Activated CD4-positive, alpha-beta memory T cell treated with anti-CD3 and anti-CD28 coated beads, Interleukin-2, amount 10 ng/mL, durations not matched to agents 7 days and 5 days (primary cell): ENCODE results near the gene HPS4. TPM values are rescaled to one million over a fixed set of nuclear protein-coding genes. Genes with fewer than 3 reads are reported as not detected.
A peak's percentile ranks its signal among the peaks of the same experiment; 100 is the strongest.

Experiments used
- CTCF ChIA-PET: fragments of 350-600 bp; sonication (Branson Sonifier 250); formaldehyde crosslinking; loops from one replicate; lab custom pipeline; 2021; ENCODE audit warnings: antibody characterized with exemption, inconsistent platforms; lab: Charles Lee
- POLR2A ChIA-PET: fragments of 350-600 bp; sonication (Branson Sonifier 250); formaldehyde crosslinking; loops from one replicate; lab custom pipeline; 2021; ENCODE audit warnings: antibody characterized with exemption; lab: Charles Lee
- DNase-seq: peaks from one replicate; pipeline ENCODE4 v3.0.0-alpha.2; 2020
- H3K27ac Mint-ChIP-seq: one replicate; pipeline ENCODE4 v1.8.0; 2021; ENCODE audit warnings: mild to moderate bottlenecking, mixed read lengths
- H3K27me3 Mint-ChIP-seq: one replicate; pipeline ENCODE4 v1.8.0; 2021; ENCODE audit warnings: mixed read lengths
- H3K36me3 Mint-ChIP-seq: one replicate; pipeline ENCODE4 v1.8.0; 2021; ENCODE audit warnings: low read depth, mixed read lengths
- H3K4me1 Mint-ChIP-seq: one replicate; pipeline ENCODE4 v1.8.0; 2021; ENCODE audit warnings: mixed read lengths
- H3K4me3 Mint-ChIP-seq: one replicate; pipeline ENCODE4 v1.8.0; 2021; ENCODE audit warnings: mild to moderate bottlenecking, mixed read lengths
- H3K9me3 Mint-ChIP-seq: one replicate; pipeline ENCODE4 v1.8.0; 2021; ENCODE audit warnings: mixed read lengths
- total RNA-seq, 2 experiments: library from RNA; stranded (reverse); gene quantifications; one replicate each; pipeline ENCODE4 v1.2.3, GENCODE V29; 2021

Gene HPS4
- total RNA-seq, 2 experiments from 2014 or later = 37.3 to 37.6 TPM

DNA sequence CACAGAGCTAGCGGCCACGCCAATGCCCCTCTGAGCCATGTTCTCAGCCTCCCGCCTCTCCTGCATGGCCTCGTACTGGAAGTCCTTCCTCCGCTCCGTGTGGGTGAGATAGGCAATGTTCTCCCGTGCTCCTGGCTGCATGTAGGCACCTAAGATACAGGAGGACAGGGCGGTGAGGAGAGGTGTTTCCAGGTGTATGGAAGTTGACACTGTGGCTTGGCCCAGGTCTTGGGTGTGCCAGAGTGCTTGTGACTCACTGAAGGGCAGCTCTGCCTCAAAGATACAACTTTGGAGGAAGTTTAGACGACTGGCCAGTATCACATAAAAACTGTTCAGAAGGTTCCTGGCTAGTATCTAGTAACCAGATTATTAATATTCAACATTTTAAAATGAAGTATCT lies 8.6 kb upstream of the HPS4 start:
- no peak overlapping the region for H3K27ac Mint-ChIP-seq
- H3K4me1 Mint-ChIP-seq = peaks cover 14% of the 10 kb centered on the region
- CTCF ChIA-PET = interaction anchor here (1.2 to 2.2 kb wide), 2 partner anchors 10 to 174 kb away, joined by 6 to 11 read pairs; no protein-coding TSS in a partner anchor
- H3K36me3 Mint-ChIP-seq = peaks cover 78% of the 10 kb centered on the region
- no peak for DNase-seq
- H3K9me3 Mint-ChIP-seq = no peaks in the 10 kb centered on the region
- no peaks in the 10 kb centered on the region for H3K27me3 Mint-ChIP-seq
- POLR2A ChIA-PET = interaction anchor here (1.5 to 2.3 kb wide), 2 partner anchors 8 to 11 kb away, joined by 8 to 10 read pairs; partner anchors contain the start of genes HPS4 and SRRD
- no peak overlapping the region for H3K4me3 Mint-ChIP-seq

DNA sequence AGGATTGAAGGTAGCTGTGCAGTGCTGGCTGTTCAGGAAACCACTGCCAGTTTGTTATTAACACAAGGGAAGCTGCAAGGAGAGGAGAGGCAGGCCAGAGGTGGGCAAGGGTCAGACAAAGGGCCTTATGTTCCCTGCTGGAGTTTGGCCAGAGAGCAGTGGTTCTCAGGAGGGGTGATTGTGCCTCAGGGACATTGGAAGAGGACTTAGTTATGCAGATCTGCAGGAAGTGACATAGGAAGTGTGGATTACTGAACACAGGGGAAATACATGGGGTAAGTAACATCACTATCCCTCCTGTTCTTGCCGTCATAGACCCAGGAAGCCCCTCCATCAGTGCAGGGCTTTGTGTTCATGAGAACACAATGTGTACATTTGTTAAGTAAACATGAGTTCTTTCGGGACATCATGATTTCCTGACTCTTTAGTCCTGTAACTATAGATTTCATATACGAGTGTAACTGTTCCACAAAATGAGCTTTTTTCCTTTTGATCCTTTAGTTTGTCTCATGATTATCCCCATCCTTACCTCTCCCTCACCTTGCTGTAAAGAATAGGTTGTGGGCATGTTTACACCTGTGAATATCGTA lies 6.0 kb upstream of the HPS4 start:
- peaks cover 61% of the 10 kb centered on the region for H3K36me3 Mint-ChIP-seq
- no peaks in the 10 kb centered on the region for H3K27me3 Mint-ChIP-seq
- no peak for DNase-seq
- H3K4me1 Mint-ChIP-seq = peaks cover 31% of the 10 kb centered on the region
- H3K4me3 Mint-ChIP-seq = no peak overlapping the region
- H3K9me3 Mint-ChIP-seq = no peaks in the 10 kb centered on the region
- POLR2A ChIA-PET = interaction anchor here (0.7 to 1.5 kb wide), 2 partner anchors 14 to 183 kb away, joined by 3 read pairs; no protein-coding TSS in a partner anchor
- CTCF ChIA-PET = interaction anchor here (1.4 kb wide), 1 partner anchor 14 kb away, joined by 4 read pairs; no protein-coding TSS in a partner anchor
- H3K27ac Mint-ChIP-seq = peak overlapping the region; percentile 65

- ChIA-PET POLR2A (no interaction called here), CTCF (no interaction called here)
- peaks cover 51% of the 10 kb centered on the region for H3K36me3 Mint-ChIP-seq
- no peaks in the 10 kb centered on the region for H3K9me3 Mint-ChIP-seq
- H3K27me3 Mint-ChIP-seq = no peaks in the 10 kb centered on the region
- DNase-seq = no peak
- no peak overlapping the region for H3K27ac Mint-ChIP-seq
- H3K4me3 Mint-ChIP-seq = no peak overlapping the region
- H3K4me1 Mint-ChIP-seq = peaks cover 27% of the 10 kb centered on the region
Measured at GRCh38 chr22:26487996-26488395, 4.4 kb upstream of the HPS4 start.

DNA sequence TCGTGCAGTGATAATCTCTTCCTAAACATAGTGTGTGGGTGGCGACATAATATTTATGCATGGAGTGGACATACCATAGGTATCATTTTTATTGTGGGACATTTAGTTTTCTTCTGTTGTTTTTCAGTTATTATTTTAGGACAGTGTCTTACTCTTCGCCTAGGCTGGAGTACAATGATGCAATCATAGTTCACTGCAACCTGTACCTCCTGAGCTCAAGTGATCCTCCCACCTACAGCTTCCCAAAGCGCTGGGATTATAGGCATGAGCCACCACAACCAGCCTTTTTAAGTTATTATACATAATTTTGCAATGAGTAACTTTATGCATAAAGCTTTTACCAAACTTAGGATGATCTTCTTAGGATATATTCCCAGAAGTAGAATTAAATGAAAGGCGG lies 2.8 kb upstream of the HPS4 start:
- no peak for DNase-seq
- H3K36me3 Mint-ChIP-seq = peaks cover 50% of the 10 kb centered on the region
- POLR2A ChIA-PET = interaction anchor here (1.2 to 5.7 kb wide), 2 partner anchors 16 to 186 kb away, joined by 3 to 92 read pairs; no protein-coding TSS in a partner anchor
- H3K4me3 Mint-ChIP-seq = no peak overlapping the region
- CTCF ChIA-PET = interaction anchor here (1.0 kb wide), 1 partner anchor 17 kb away, joined by 3 read pairs; no protein-coding TSS in a partner anchor
- no peaks in the 10 kb centered on the region for H3K9me3 Mint-ChIP-seq
- no peaks in the 10 kb centered on the region for H3K27me3 Mint-ChIP-seq
- peaks cover 43% of the 10 kb centered on the region for H3K4me1 Mint-ChIP-seq
- H3K27ac Mint-ChIP-seq = no peak overlapping the region

DNA sequence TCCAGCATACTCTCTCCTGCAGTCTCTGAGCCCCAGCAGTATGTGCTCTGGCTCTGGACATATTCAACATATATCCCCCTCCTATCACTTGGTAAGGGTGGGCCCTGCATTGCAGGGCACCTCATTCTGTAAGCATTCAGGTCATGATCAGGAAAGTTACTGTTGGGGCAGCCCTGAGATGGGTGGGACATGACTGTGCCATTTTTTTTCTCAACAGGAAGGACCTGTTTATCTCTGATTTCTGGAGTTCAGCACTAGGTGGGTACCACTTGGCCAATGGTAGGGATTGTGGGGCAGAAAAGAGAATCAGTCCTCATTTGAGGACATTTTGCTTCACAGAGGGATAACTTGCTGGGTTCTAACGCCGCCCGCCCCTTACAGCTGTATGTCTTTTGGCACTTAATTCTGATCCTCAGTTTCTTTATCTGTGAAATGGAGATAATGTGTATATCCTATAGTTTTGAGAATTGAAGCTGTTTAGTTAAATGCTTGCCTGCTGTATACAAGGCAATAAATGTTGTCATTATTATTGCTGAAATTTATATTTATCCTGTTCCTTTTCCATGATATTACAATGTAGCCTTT lies 2.3 kb upstream of the HPS4 start:
- POLR2A ChIA-PET = interaction anchor here (1.2 to 5.7 kb wide), 5 partner anchors 12 to 187 kb away, joined by 3 to 92 read pairs (median 28); no protein-coding TSS in a partner anchor

DNA sequence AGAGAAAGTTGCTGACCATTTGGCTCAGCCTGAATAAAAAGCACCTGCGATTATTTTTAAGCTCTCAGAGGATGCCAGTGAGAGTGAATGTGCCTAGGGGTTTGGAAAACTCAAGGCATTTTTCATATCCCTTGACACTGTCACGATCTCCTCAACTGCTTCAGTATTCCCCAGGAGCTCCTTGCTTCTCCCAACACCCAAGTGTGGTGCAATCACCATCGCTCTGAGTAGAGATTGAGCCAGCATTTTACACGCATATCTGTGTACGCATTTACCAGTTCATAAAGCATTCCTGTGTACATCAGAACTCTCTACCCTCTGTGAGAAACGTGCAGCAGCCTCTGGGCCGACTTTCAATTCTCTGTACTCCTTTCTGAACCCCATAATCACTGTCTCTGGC lies 1.4 kb upstream of the HPS4 start:
- H3K9me3 Mint-ChIP-seq = no peaks in the 10 kb centered on the region
- H3K27ac Mint-ChIP-seq = peak overlapping the region; percentile 58
- H3K36me3 Mint-ChIP-seq = peaks cover 41% of the 10 kb centered on the region
- peak overlapping the region; percentile 93 for H3K4me3 Mint-ChIP-seq
- no peak for DNase-seq
- ChIA-PET CTCF (interaction anchor here (0.9 to 3.2 kb wide), 7 partner anchors 12 to 194 kb away, joined by 3 to 32 read pairs (median 8); partner anchors contain the start of gene TFIP11), POLR2A (interaction anchor here (0.9 to 5.7 kb wide), 16 partner anchors 7 to 188 kb away, joined by 3 to 92 read pairs (median 9); partner anchors contain the start of genes MIAT and TFIP11)
- H3K27me3 Mint-ChIP-seq = no peaks in the 10 kb centered on the region
- H3K4me1 Mint-ChIP-seq = peaks cover 55% of the 10 kb centered on the region

More for the DNA sequence above, 2.3 kb upstream of the HPS4 start:
- Mint-ChIP-seq H3K9me3 (no peaks in the 10 kb centered on the region), H3K27ac (peak overlapping the region; percentile 58), H3K36me3 (peaks cover 45% of the 10 kb centered on the region), H3K4me3 (peak overlapping the region; percentile 93), H3K4me1 (peaks cover 48% of the 10 kb centered on the region), H3K27me3 (no peaks in the 10 kb centered on the region)
- CTCF ChIA-PET = interaction anchor here (1.0 to 3.2 kb wide), 2 partner anchors 16 to 17 kb away, joined by 3 to 32 read pairs; no protein-coding TSS in a partner anchor
- DNase-seq = no peak

GRCh38 chr22:26484360-26484706 lies 750 bp upstream of the HPS4 start:
- Mint-ChIP-seq H3K4me1 (peaks cover 62% of the 10 kb centered on the region), H3K36me3 (peaks cover 39% of the 10 kb centered on the region), H3K27ac (peak overlapping the region; percentile 71), H3K9me3 (no peaks in the 10 kb centered on the region), H3K4me3 (peak overlapping the region; percentile 93), H3K27me3 (no peaks in the 10 kb centered on the region)
- POLR2A ChIA-PET = interaction anchor here (0.9 to 5.7 kb wide), 25 partner anchors 8 to 188 kb away, joined by 3 to 92 read pairs (median 6); partner anchors contain the start of genes MIAT, TFIP11 and TPST2
- DNase-seq = no peak
- CTCF ChIA-PET = interaction anchor here (0.9 to 3.6 kb wide), 8 partner anchors 11 to 194 kb away, joined by 3 to 32 read pairs (median 8); partner anchors contain the start of gene TFIP11

- no peak for DNase-seq
- ChIA-PET POLR2A (interaction anchor here (0.9 to 5.7 kb wide), 20 partner anchors 9 to 1436 kb away, joined by 3 to 92 read pairs (median 7); partner anchors contain the start of genes MIAT, PITPNB and TFIP11), CTCF (interaction anchor here (0.8 to 3.6 kb wide), 8 partner anchors 19 to 190 kb away, joined by 4 to 32 read pairs (median 9); partner anchors contain the start of gene TFIP11)
- Mint-ChIP-seq H3K9me3 (no peaks in the 10 kb centered on the region), H3K4me3 (peak overlapping the region; percentile 93), H3K27me3 (no peaks in the 10 kb centered on the region), H3K27ac (peak overlapping the region; percentile 71), H3K4me1 (peaks cover 71% of the 10 kb centered on the region), H3K36me3 (peaks cover 33% of the 10 kb centered on the region)
Measured at GRCh38 chr22:26483043-26483438, 542 bp downstream of the HPS4 start.

- ChIA-PET CTCF (interaction anchor here (1.2 to 3.6 kb wide), 8 partner anchors 19 to 197 kb away, joined by 3 to 17 read pairs (median 6); no protein-coding TSS in a partner anchor), POLR2A (interaction anchor here (0.7 to 5.7 kb wide), 9 partner anchors 9 to 190 kb away, joined by 3 to 92 read pairs (median 3); partner anchors contain the start of genes ASPHD2 and TFIP11)
- Mint-ChIP-seq H3K4me1 (peaks cover 79% of the 10 kb centered on the region), H3K27me3 (no peaks in the 10 kb centered on the region), H3K9me3 (no peaks in the 10 kb centered on the region), H3K27ac (peak overlapping the region; percentile 71), H3K4me3 (peak overlapping the region; percentile 93), H3K36me3 (peaks cover 37% of the 10 kb centered on the region)
- DNase-seq = no peak
Measured at GRCh38 chr22:26482161-26482560, 1.4 kb downstream of the HPS4 start.

- POLR2A ChIA-PET = interaction anchor here (0.7 to 5.7 kb wide), 9 partner anchors 9 to 191 kb away, joined by 3 to 92 read pairs (median 3); partner anchors contain the start of genes ASPHD2 and TFIP11
- CTCF ChIA-PET = interaction anchor here (1.2 to 3.6 kb wide), 8 partner anchors 20 to 197 kb away, joined by 3 to 17 read pairs (median 6); no protein-coding TSS in a partner anchor
- Mint-ChIP-seq H3K9me3 (no peaks in the 10 kb centered on the region), H3K4me1 (peaks cover 84% of the 10 kb centered on the region), H3K36me3 (peaks cover 41% of the 10 kb centered on the region), H3K4me3 (peak overlapping the region; percentile 93), H3K27ac (peak overlapping the region; percentile 71), H3K27me3 (no peaks in the 10 kb centered on the region)
- DNase-seq = no peak
Measured at GRCh38 chr22:26481694-26482093, 1.9 kb downstream of the HPS4 start.

- no peaks in the 10 kb centered on the region for H3K27me3 Mint-ChIP-seq
- peak overlapping the region; percentile 93 for H3K4me3 Mint-ChIP-seq
- no peak for DNase-seq
- peaks cover 45% of the 10 kb centered on the region for H3K36me3 Mint-ChIP-seq
- POLR2A ChIA-PET = interaction anchor here (1.0 to 5.7 kb wide), 8 partner anchors 8 to 191 kb away, joined by 3 to 92 read pairs (median 4); partner anchors contain the start of gene TFIP11
- CTCF ChIA-PET = interaction anchor here (0.9 to 3.6 kb wide), 8 partner anchors 20 to 198 kb away, joined by 3 to 17 read pairs (median 5); no protein-coding TSS in a partner anchor
- no peaks in the 10 kb centered on the region for H3K9me3 Mint-ChIP-seq
- peaks cover 84% of the 10 kb centered on the region for H3K4me1 Mint-ChIP-seq
- H3K27ac Mint-ChIP-seq = peak overlapping the region; percentile 71
Measured at GRCh38 chr22:26481112-26481693, 2.4 kb downstream of the HPS4 start.

DNA sequence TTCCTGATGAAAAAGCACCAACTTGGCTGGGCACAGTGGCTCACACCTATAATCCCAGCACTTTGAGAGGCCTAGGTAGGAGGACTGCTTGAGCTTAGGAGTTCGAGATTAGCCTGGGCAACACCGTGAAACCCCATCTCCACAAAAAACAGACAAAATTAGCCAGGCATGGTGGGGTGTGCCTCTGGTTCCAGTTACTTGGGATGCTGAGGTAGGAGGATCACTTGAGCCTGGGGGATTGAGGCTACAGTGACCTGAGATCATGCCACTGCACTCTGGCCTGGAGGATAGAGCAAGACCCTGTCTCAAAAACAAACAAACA lies 3.0 kb downstream of the HPS4 start:
- ChIA-PET POLR2A (interaction anchor here (1.2 kb wide), 1 partner anchor 15 kb away, joined by 3 read pairs; no protein-coding TSS in a partner anchor), CTCF (interaction anchor here (0.9 to 2.8 kb wide), 3 partner anchors 19 to 185 kb away, joined by 3 to 9 read pairs (median 6); no protein-coding TSS in a partner anchor)
- DNase-seq = no peak
- peak overlapping the region; percentile 71 for H3K27ac Mint-ChIP-seq
- H3K4me1 Mint-ChIP-seq = peaks cover 78% of the 10 kb centered on the region
- no peaks in the 10 kb centered on the region for H3K9me3 Mint-ChIP-seq
- no peaks in the 10 kb centered on the region for H3K27me3 Mint-ChIP-seq
- peak overlapping the region; percentile 93 for H3K4me3 Mint-ChIP-seq
- peaks cover 45% of the 10 kb centered on the region for H3K36me3 Mint-ChIP-seq
